GM21447 (cell line): ENCODE data around the gene HYAL2.

Experiments used
- ATAC-seq: cut with Tn5 transposase; IDR thresholded peaks from one replicate; pipeline ENCODE4 v1.9.1; 2021; ENCODE audit not compliant: unreplicated experiment

Gene HYAL2

DNA sequence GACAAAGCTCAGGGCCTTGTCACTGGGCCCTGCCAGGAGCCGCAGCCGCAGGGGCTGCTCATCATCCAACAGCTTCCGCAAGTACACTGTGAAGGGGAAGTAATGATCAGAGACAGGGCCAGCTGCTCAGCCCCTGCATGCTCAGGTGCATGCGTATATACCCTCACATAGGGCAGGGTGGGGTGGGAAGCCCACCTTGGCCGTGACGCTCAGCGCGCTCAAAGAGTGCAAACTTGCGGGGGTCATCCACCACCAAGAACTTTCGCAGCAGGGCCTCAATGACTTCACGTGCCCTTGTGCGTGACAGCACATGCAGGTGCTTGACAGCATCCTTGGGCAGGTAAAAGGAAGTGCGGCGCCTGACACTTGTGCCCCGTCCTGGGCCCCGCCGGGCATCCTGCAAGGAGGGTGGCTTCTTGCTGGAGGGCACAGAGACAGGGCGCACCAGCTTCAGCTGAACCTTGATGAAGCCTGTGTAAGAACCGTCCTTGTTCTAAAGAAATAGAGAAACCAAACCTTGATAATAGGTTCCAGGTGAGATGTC, 8.9 kb upstream of the HYAL2 start:
- no peak for ATAC-seq

DNA sequence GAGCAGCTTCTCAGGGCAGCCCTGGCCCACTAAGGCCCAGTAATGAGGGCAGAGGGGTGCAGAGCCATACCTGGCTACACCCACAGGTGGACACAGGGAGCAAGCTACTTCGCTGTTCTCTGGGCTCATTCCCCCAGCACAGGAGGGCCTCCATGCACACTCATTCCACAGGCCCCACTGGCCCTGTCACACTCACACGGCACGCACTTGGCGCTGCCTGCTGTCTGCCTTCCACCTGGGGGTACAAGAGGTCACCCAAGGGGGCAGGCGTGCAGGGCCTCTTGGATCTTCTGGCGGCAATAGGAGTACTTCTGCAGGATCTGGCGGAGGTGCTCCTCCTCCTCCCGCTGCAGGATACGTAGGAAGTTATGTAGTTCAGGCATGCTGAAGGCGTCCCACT, 7.8 kb upstream of the HYAL2 start:
- no peak for ATAC-seq

DNA sequence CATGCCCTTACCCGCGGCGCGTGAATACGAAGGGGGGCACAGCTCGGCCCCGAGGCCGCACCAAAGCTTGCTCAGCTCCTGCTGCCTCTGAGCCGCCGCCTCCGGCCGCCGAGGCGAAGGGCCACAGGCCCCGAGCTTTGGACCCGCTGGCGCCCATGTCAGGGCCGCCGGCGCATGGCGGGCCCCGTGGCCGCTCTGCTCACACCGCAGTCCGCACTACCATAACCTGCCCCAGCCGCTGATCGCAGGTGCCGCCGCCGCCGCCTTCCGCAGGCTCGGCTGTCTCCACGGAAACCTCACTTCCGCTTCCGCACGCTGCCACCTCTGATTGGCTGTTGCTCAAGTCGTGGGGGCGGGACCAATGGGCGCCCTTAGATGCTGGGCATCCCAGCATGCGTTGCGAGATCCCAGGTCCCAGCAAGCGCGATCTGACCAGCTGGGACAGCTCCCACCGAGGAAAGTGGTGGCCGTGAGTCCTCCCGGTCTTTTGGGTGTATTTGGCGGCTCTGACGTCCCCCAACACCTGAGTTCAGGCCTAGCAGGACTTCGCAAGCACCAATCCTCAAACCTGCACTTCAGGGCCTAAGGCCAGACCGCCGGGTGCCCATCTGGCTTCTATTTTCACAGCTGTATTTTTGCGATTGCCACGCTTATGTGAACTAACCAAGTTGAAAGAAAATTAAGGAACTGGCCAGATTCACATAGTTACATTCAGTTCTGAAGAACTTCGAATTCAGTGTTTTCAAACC, 5.6 kb upstream of the HYAL2 start, which contains the start of gene TUSC2:
Gene TUSC2 (minus strand): TSS at position 281 of the 749 bp plus-strand sequence. CDS start 124 bp downstream, at position 157.
- ATAC-seq: peak; percentile 85

DNA sequence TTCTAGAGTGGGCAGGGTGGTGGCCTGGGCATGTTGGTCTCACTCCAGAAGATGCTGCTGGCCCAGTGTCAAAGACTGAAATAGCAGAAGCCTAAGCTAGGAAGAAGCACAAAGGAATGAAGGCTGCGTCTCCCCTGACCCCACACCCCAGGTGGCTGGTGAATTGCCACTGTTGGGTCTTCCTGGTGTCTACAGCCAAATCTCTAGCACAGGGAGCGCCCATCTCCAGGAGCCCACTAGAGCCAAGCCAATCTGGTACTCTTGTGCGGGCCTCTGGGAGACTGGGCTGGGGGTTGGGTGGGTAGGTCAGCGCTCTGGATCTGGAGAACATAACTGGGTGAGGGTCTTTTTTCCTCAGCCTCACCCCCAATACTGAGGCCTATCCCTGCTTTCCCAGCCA, 4.6 kb upstream of the HYAL2 start:
- no peak for ATAC-seq

DNA sequence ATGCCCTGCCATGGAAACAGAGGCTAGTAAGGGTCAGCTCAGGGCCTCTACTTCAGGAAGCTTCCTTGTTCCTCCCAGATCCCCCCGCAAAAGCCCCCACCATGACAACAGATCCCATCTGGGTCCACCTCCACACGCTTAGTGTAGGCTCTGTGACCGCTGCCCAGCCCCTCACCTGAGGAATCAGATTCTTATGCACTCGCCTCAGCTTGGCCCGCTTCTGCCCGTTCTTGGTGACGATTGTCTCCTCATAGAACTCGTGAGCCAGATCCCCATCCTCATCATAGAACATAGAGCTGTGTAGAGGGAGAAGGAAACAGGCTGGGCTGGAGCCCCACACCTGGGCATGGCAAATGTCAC, 3.6 kb upstream of the HYAL2 start:
- no peak for ATAC-seq

DNA sequence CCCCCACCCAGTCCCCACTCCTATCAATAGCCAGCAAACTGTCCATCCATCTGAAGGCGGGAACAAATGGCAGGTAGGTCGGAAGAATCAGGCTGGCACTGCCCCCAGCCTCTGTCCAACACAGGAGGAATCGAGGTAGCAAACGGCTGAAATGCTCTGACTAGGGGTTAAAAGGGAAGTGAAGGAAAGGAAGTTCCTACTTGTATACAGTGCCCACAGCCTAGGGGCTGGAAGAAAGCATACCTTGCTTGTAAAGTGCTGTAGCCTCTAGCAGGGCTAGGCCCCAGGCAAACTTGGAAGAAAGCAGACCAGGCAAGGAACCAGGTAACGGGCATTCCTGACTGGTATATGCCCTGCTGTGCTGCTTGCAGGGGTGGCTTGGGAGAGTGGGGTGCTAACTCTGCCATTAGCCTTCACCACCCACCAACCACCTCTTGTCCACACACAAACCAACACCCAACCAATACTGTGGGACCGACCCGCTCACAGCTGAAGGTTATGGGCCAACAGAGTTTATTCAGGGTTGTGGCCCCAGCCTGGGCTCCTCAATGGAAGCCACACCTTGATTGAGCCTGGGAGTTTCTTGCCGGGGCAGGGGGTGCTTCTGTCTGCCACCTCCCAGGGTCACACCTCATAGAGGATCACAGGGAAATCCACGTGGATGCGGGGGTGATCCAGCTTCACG, 3.1 kb upstream of the HYAL2 start:
- no peak for ATAC-seq

DNA sequence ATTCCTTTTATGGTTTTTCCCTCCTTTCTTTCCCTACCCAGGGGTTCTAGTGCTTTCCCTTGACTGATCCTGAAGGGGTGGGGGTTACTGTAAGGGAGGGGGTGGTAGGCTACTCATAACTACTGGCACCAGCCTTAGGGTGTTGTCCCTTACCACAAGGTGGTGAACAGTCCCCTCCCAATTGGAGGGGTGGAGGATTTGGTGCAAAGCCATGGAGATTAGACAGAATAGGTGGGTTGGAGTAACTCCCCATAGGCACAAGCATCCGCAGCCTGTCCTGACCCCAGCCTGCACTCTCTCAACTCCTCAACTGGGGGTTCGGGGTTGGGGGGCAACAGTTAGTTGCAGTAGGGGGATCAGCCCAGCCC, 2.6 kb upstream of the HYAL2 start:
- no peak for ATAC-seq

DNA sequence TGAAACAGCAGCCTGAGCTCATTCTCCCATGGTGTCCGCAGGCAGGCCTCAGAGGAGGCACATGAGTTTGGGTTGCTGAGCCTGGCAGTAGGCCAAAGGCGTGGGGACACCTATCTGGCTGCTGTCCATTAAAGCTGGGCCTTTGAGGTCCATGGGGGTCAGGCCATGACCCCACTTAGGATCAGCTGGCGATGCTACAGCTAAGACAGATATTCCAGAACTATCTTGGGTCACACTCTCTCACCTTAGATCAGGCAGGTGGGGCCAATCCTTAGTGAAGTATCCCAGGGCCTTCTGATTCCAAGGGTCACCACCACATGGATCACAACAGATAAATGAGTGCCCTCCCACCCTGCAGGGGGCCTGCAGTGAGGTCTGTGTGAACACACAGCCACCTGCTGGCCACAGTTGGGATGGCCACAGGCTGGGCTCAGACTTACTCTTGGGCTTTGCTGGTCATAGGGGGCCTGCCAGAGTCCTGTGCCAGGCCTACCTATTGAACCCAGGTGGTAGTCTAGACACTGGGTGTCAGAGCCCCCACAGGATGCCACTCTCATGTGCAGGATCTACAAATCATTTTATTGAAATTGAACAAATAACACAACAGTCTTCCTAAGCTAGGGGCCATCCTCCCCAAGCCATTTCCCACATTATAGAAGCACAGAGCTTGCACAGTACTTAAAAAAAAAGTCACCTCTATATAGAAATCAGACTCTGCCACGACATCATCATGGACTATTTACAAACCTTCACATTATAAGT, 2.0 kb upstream of the HYAL2 start:
- no peak for ATAC-seq

DNA sequence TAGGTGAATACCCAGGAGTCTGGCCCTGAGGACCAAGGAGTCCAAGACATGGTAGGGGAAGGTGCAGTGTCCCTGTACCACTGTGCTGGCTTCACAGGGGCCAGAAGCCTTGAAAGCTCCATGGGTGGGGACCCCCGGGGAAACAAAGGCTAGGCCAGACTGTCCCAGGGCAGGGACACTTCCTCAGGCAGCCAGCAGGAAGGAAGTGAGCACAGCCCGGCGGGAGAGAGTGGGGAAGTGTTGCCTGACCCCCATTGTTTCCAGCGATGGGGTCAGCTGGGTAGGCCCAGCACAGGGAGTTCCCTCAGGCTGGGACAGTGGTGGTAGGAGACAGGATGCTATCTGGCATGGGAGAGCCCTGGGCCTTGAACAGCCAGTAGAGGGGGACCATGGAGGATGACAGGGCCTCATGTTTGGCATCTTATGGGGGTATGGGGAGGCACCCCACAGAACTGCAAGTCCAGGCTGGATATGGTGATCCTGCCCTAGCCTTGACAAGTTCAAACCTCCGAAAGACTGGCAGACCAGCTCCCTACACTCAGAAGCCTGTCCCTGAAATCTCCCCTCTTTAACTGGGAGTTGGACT, 1.2 kb upstream of the HYAL2 start:
- ATAC-seq: no peak

DNA sequence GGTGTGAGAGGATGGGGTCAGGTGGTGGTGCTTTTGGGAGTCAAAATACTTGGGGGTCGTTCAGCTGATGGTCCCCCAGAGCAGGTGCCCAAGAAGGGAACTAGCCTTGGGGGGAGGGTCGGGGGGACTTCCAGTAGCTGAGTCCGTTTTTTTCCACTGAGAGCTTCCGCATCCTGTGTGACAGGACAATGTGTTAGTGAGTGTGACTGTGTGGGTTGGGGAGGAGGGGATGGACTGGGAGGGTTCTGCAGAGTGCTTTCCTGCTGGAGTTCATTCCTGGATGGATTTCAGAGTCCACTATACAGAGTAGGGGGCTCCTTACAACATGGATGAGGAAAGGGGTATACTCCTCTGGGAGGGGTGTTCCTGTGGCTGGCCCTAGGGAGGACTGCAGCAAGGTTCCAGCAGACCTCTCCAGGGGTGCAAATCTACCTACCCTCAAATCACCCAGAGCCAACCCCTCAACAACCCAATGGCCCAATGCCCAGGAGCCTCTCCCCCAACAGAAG, 601 bp upstream of the HYAL2 start:
- no peak for ATAC-seq

DNA sequence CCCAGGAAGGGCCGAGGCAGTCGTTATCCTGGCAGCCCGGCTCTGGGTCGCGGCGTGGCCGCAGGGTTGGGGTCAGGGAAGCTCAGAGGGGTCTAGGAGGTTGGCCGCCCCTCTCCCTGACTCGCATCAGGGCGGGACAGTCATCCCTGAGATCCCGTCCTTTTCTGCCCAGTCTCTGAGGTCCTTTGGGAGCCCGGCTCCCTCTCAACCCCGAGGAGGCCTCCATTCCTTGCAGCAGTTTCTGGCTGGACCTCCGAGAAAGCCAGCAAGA, 495 bp downstream of the HYAL2 start:
- ATAC-seq: no peak

DNA sequence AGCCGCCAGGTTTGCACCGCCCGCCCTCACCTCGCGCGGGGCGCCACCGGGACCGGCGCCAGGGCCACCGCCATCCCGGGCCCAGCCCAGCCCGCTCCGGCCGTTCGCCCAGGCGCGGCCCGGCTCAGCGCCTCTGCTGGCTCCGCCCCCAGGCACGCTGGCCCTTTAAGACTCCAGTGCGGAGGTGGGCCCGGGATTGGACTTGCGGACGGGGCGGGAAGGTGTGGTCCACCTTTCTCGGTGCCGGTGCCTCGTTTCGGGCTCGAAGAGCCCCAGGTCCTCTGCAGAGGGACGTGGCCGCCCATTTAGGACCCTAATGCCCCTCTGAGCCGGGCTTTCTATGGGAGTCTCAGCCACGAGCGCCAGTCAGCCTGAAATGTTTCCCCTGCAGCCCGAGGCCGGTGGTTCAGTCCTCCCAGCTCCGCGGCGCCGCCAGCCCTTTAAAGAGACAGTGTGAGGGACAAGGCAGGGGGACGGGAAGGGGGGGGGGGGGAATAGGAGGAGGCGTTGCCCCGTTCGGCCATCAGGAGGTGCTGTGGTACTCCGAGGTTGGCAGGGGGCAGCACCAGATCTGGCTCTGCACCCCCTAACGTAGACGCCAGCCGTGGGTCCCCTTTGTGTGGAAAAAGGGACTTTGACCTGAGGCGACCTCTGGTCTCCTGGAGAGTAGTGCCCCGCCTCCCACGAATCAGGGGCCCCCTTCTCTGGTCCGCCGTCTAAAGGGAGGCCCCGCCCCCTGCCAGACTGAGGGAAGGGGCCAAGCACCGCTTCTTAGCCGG, 1.0 kb downstream of the HYAL2 start:
- ATAC-seq: peak; percentile 81

DNA sequence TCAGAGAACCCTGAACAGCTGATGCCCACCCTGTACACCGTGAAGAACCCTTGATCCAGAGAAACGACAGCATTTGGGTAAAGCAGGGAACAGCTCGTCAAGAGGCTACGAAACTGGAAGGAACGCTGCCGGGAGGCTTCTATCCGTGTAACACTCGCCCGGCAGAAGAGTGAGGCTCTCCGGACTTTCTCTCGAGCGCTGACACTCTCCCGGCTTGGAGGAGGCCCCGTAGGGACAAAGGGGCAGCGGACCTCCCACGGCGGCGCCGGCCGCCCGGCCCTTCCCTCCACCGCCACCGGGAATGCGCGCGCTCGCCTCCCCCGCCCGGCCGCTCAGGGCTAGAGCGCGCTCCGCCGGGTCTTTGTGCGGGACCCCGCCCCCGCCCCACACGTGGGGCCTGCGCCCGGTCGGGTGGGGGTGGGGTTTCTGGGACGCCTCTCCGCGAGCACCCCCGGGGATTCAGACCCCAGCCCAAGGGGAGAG, 1.7 kb downstream of the HYAL2 start:
- ATAC-seq: peak; percentile 55

DNA sequence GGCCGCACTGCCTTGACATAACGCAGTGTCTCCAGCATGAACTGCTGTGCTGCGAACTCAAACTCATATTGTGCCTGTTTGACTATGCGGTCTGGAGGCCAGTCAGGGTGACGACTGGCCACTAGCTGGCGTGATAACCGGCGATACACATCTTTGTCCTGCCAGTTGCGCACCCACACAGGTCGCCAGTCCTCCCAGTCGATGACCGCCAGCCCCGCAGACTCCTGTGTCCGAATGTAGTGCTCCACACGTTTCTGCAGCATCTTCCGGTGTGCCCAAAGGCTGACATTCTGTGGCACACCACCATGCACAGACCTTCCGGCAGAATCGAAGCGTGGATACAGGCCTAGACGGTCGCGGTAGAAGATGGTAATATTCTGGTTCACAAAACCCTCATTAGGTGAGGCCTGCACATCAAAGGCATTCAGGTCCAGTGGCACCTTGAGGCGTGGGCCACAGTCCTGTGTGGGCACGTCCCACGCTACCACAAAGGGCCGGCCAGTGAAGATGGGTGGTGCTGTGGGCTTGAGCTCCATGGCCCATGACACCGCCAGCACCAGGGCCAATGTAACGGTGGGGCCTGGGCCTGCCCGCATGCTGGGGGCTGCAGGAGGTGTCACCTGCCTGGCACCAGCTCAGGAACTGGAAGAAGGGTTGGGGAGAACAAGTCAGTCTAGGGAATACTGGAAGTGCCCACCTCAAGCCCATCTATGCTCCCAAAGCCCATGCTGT, 2.5 kb downstream of the HYAL2 start:
- ATAC-seq: no peak

DNA sequence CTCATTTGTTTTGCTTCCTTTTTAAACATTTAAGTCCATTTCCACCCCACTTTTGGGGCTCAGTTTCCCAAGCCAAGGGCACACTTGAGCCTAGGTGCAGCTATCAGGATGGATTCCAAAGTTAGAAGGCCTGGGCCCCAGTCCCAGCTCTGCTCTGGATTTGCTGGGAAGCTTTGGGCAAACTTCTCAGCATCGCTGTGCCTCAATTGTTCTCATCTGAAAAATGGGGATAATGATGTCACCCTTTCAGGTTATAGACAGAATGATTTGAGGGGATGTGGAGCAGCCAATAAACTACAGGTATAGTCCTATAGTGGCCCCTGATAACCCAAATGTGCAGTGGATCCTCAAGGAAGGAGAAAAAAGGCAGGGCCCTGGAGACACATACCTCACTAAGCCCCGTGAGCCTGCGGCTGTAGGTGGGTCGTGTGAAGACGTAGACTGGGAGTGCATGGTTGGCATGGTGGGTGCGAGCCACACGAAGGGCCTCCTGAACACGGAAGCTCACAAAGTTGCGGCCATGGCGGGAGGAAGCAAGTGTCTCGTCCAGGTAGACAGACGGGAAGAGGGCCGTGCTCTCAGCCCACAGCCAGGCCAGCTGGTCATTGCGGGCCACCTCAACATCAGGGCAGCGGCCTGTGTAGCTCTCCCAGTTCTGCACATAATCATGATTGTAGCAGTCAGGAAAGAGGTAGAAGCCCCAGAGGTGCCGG, 3.2 kb downstream of the HYAL2 start:
- ATAC-seq: no peak

DNA sequence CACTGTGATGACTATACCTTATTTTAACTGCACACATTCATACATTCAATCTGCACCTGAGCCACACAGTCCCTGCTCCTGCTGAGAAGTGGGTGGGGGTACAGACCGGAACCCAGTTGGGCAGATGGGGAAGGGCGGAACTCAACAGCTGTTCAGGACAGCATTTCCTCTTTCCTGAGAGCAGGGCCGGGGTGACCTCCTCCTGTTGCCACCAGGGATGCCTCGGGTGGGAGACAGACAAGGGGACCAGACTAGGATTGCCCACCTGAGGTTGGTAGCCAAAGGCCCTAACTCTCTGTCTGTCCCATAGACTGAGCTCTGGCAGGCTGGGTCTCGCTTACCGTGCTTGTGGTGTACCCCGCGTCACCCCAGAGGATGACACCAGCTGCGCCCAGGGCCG, 3.9 kb downstream of the HYAL2 start:
- no peak for ATAC-seq

DNA sequence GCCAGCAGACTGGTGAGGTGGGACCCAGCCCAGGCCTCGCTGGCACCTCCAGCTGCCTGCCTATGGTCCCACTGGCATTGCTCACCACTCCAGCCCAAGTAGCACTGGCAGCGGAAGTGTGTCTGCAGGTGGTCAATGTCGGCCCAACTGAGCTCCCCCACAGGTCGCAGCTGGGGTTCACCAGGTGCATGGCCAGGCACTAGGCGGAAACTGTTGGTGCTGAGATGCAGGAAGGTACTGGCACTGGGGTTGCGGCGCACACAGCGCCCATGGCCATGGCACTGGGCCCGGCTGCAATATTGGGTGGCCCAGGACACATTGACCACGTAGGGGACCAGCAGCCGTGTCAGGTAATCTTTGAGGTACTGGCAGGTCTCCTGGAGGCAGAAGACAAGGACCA, 4.4 kb downstream of the HYAL2 start:
- no peak for ATAC-seq

DNA sequence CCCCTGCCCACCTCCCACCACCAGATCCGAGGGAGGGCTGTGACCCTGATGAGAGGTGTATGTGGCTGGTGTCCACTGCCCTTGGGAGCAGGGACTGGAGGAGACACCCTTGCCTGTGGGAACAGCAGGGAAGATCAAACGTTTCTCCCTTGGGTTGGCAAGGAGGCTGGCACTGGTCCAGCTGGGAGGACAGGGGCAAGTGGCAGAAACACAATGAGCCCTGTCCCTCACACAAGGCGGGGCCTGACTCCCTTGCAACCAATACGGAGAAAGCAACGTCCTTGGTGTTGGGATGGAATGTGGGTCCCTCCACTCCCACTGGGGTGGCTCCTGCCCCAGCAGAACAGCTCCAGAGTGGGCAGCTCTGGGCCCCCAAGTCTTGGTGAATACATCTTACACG, 5.2 kb downstream of the HYAL2 start:
- no peak for ATAC-seq

DNA sequence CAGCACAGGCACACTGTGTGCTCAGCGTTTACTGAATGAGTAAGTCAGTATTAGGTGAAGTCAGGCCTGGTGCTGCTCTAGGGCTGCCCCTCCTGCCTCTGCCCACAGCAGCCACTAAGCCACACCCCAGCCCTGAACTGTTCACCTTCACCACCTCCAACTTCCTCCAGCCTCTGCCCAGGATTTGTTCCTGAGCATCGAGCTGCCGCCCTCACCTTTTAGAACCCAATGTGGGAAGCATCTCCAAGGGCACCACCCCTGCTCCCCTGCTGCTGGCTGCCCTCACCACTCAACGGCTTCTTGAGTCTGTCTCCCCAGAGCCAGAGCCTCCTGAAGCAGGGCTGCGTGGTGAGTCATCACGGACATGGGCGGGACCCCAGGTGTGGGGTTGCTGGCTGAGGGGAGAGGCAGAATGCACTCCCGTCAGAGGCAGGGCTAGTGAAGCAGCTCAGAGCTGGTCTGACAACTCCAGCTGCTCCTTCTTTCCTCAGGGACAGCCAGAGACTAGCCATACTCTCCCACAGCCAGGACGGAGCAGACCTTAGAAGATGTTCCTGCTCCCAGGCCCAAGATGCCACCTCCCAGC, 5.8 kb downstream of the HYAL2 start:
- no peak for ATAC-seq
